H9 (cell line): ENCODE results near the gene TMEM145. TPM values are rescaled to one million over a fixed set of nuclear protein-coding genes. Genes with fewer than 3 reads are reported as not detected.

ENCODE experiments used
- DNase-seq: peaks from one replicate; pipeline ENCODE4 v3.0.0-alpha.2; 2017
- H2AFZ ChIP-seq: one replicate; pipeline ENCODE4 v1.6.1; 2013; ENCODE audit warnings: mild to moderate bottlenecking, low read length, control low read depth, moderate library complexity
- H2AK5ac ChIP-seq: 2 replicates; pipeline ENCODE4 v1.6.1; 2013; ENCODE audit warnings: low read length, control low read depth, mixed read lengths; ENCODE audit not compliant: insufficient read length
- H2BK120ac ChIP-seq: one replicate; pipeline ENCODE4 v1.6.1; 2013; ENCODE audit warnings: low read depth, mild to moderate bottlenecking, low read length, control low read depth, inconsistent platforms; ENCODE audit not compliant: poor library complexity, severe bottlenecking
- H2BK12ac ChIP-seq: 2 replicates; pipeline ENCODE4 v1.6.1; 2013; ENCODE audit warnings: low read length, control low read depth, mixed read lengths, low read depth; ENCODE audit not compliant: insufficient read length
- H2BK15ac ChIP-seq: 2 replicates; pipeline ENCODE4 v1.6.1; 2013; ENCODE audit warnings: low read depth, low read length, control low read depth
- H2BK20ac ChIP-seq: one replicate; pipeline ENCODE4 v1.6.1; 2013; ENCODE audit warnings: low read depth, mild to moderate bottlenecking, low read length, control low read depth, inconsistent platforms; ENCODE audit not compliant: poor library complexity, severe bottlenecking
- H2BK5ac ChIP-seq: 2 replicates; pipeline ENCODE4 v1.6.1; 2013; ENCODE audit warnings: low read length, control low read depth, mixed read lengths; ENCODE audit not compliant: insufficient read length
- H3K14ac ChIP-seq: 2 replicates; pipeline ENCODE4 v1.6.1; 2013; ENCODE audit warnings: low read length, control low read depth; ENCODE audit not compliant: insufficient read depth
- H3K18ac ChIP-seq: 2 replicates; pipeline ENCODE4 v1.6.1; 2013; ENCODE audit warnings: low read depth, mild to moderate bottlenecking, mixed read lengths, low read length, control low read depth; ENCODE audit not compliant: insufficient read length
- H3K23ac ChIP-seq: 2 replicates; pipeline ENCODE4 v1.6.1; 2013; ENCODE audit warnings: low read length, control low read depth, mixed read lengths, low read depth; ENCODE audit not compliant: insufficient read length
- H3K23me2 ChIP-seq: 2 replicates; pipeline ENCODE4 v1.6.1; 2013; ENCODE audit warnings: low read depth, mild to moderate bottlenecking, mixed read lengths, low read length, control low read depth; ENCODE audit not compliant: insufficient read length, poor library complexity, severe bottlenecking
- H3K27ac ChIP-seq: 2 replicates; pipeline ENCODE4 v1.5.1; 2013; ENCODE audit warnings: low read length, control low read depth, mixed read lengths, low read depth; ENCODE audit not compliant: insufficient read length
- H3K27me3 ChIP-seq: 2 replicates; pipeline ENCODE4 v1.6.1; 2013; ENCODE audit warnings: low read length, control low read depth, inconsistent platforms; ENCODE audit not compliant: insufficient read depth
- H3K4ac ChIP-seq: 2 replicates; pipeline ENCODE4 v1.6.1; 2013; ENCODE audit warnings: low read depth, mild to moderate bottlenecking, control low read depth, inconsistent platforms, low read length, moderate library complexity
- H3K4me1 ChIP-seq: 2 replicates; pipeline ENCODE4 v1.6.1; 2013; ENCODE audit warnings: low read length, control low read depth, inconsistent platforms; ENCODE audit not compliant: insufficient read depth
- H3K4me2 ChIP-seq: 2 replicates; pipeline ENCODE4 v1.6.1; 2013; ENCODE audit warnings: low read length, control low read depth, mixed read lengths; ENCODE audit not compliant: insufficient read length, insufficient read depth
- H3K56ac ChIP-seq: 2 replicates; pipeline ENCODE4 v1.6.1; 2013; ENCODE audit warnings: low read depth, mild to moderate bottlenecking, mixed read lengths, low read length, control low read depth; ENCODE audit not compliant: insufficient read length
- H3K79me1 ChIP-seq: 2 replicates; pipeline ENCODE4 v1.6.1; 2013; ENCODE audit warnings: low read depth, mild to moderate bottlenecking, moderate library complexity, low read length, control low read depth, inconsistent platforms; ENCODE audit not compliant: insufficient read depth, poor library complexity, severe bottlenecking
- H3K79me2 ChIP-seq: 2 replicates; pipeline ENCODE4 v1.6.1; 2013; ENCODE audit warnings: low read length, control low read depth, inconsistent platforms; ENCODE audit not compliant: insufficient read depth
- H3K9ac ChIP-seq: 2 replicates; pipeline ENCODE4 v1.6.1; 2013; ENCODE audit warnings: low read length, control low read depth, mixed read lengths; ENCODE audit not compliant: insufficient read length; ENCODE audit errors: extremely low read depth
- H3K9me3 ChIP-seq: one replicate; pipeline ENCODE4 v1.6.1; 2013; ENCODE audit warnings: low read depth, low read length, inconsistent platforms; ENCODE audit not compliant: control insufficient read depth
- H3T11ph ChIP-seq: one replicate; pipeline ENCODE4 v1.6.1; 2013; ENCODE audit warnings: mild to moderate bottlenecking, low read length, control low read depth, inconsistent platforms
- H4K20me1 ChIP-seq: one replicate; pipeline ENCODE4 v1.6.1; 2013; ENCODE audit not compliant: control insufficient read depth, insufficient read length, insufficient read depth
- H4K5ac ChIP-seq: 2 replicates; pipeline ENCODE4 v1.6.1; 2013; ENCODE audit warnings: low read depth, mild to moderate bottlenecking, mixed read lengths, low read length, control low read depth; ENCODE audit not compliant: insufficient read length
- H4K8ac ChIP-seq: replicated peaks from 2 replicates; pipeline ENCODE4 v1.6.1; 2013; ENCODE audit warnings: low read length, control low read depth, mixed read lengths, low read depth; ENCODE audit not compliant: insufficient read length
- H4K91ac ChIP-seq: 2 replicates; pipeline ENCODE4 v1.6.1; 2013; ENCODE audit warnings: low read depth, mild to moderate bottlenecking, moderate library complexity, mixed read lengths, low read length, control low read depth; ENCODE audit not compliant: insufficient read length
- H3K27ac Mint-ChIP-seq, 3 experiments: 2 replicates in 2 of 3; 3 replicates in 1 of 3; pipeline ENCODE4 v1.8.0; 2020 to 2021; ENCODE audit warnings: mixed read lengths in 3 of 3, mild to moderate bottlenecking in 1 of 3, moderate library complexity in 1 of 3
- H3K27me3 Mint-ChIP-seq: 2 replicates; pipeline ENCODE4 v1.8.0; 2021; ENCODE audit warnings: low read depth, mild to moderate bottlenecking, moderate library complexity, mixed read lengths
- H3K36me3 Mint-ChIP-seq, 3 experiments: 2 replicates in 2 of 3; 3 replicates in 1 of 3; pipeline ENCODE4 v1.8.0; 2020 to 2021; ENCODE audit warnings: low read depth in 3 of 3, mixed read lengths in 3 of 3; ENCODE audit not compliant: insufficient read depth in 1 of 3
- H3K4me1 Mint-ChIP-seq, 2 experiments: 2 replicates each; pipeline ENCODE4 v1.8.0; 2020; ENCODE audit warnings: mixed read lengths in 2 of 2
- H3K4me3 Mint-ChIP-seq, 2 experiments: 2 replicates in 1 of 2; 3 replicates in 1 of 2; pipeline ENCODE4 v1.8.0; 2020 to 2021; ENCODE audit warnings: mild to moderate bottlenecking in 2 of 2, mixed read lengths in 2 of 2, moderate library complexity in 1 of 2
- H3K9me3 Mint-ChIP-seq, 2 experiments: 2 replicates in 1 of 2; 3 replicates in 1 of 2; pipeline ENCODE4 v1.8.0; 2020; ENCODE audit warnings: mild to moderate bottlenecking in 2 of 2, mixed read lengths in 2 of 2, moderate library complexity in 1 of 2
- CTCF ChIP-seq: fragments of 200-600 bp; sonication (generic); conservative IDR thresholded peaks from 3 replicates; pipeline ENCODE4 v1.8.0; 2021; ENCODE audit warnings: antibody characterized with exemption, mild to moderate bottlenecking
- WGBS: extraction: QIAGEN DNeasy Blood & Tissue Kit; methylation state at CpG from one replicate; pipeline ENCODE4 v1.1.7; 2013; ENCODE audit warnings: missing lambda C conversion rate, low lambda C conversion rate, mixed read lengths; ENCODE audit not compliant: insufficient read length; ENCODE audit errors: extremely low coverage; 5-methylcytosine and 5-hydroxymethylcytosine counted together
- total RNA-seq: library from RNA; stranded (reverse); gene quantifications from 2 replicates; pipeline ENCODE4 v1.2.1, GENCODE V29; 2021

The TMEM145 gene
- total RNA-seq, 1 experiment from 2014 or later = 4.5 TPM

GRCh38 chr19:42288387-42288786 is 24.7 kb upstream of the TMEM145 start:
- Histone ChIP-seq H3K9me3 (no peaks in the 10 kb centered on the region), H4K20me1 (no peaks in the 10 kb centered on the region), H2AK5ac (no peak overlapping the region), H3K27me3 (no peaks in the 10 kb centered on the region), H3K23ac (no peak overlapping the region), H2BK20ac (no peak overlapping the region), H3T11ph (no peak overlapping the region), H3K18ac (no peak overlapping the region), H3K23me2 (peaks cover 8% of the 10 kb centered on the region), H3K4ac (no peak overlapping the region), H4K91ac (no peak overlapping the region), H4K8ac (no peak overlapping the region), H3K4me1 (no peaks in the 10 kb centered on the region), H2AFZ (no peak overlapping the region), H3K79me1 (peaks cover 11% of the 10 kb centered on the region), H3K27ac (no peak overlapping the region), H3K14ac (no peak overlapping the region), H4K5ac (no peak overlapping the region), H3K9ac (no peak overlapping the region), H2BK120ac (no peak overlapping the region), H2BK5ac (no peak overlapping the region), H2BK15ac (no peak overlapping the region), H2BK12ac (no peak overlapping the region), H3K56ac (no peak overlapping the region), H3K79me2 (peaks cover 3% of the 10 kb centered on the region; the same call in 1 of the 2 replicates), H3K4me2 (no peak overlapping the region)
- H3K4me1 Mint-ChIP-seq = peaks cover 14 to 39% of the 10 kb centered on the region in 2 experiments
- no peak overlapping the region; a peak in 1 of 5 replicates for H3K4me3 Mint-ChIP-seq
- H3K27me3 Mint-ChIP-seq = no peaks in the 10 kb centered on the region; the same call in 1 of the 2 replicates
- no peak for DNase-seq
- H3K27ac Mint-ChIP-seq = no peak overlapping the region
- no peaks in the 10 kb centered on the region for H3K9me3 Mint-ChIP-seq
- TF ChIP-seq CTCF = no peak
- no CpG with 5 or more reads among the region's 4 CpGs for WGBS
- peaks cover 22 to 55% (median 49%) of the 10 kb centered on the region in 3 experiments for H3K36me3 Mint-ChIP-seq
